GM21825 (cell line): Measurements from ENCODE around the gene PIP4K2B.

Experiments used
- ATAC-seq: cut with Tn5 transposase; IDR thresholded peaks from one replicate; pipeline ENCODE4 v1.9.1; 2021; ENCODE audit warnings: mild to moderate bottlenecking, moderate library complexity; ENCODE audit not compliant: unreplicated experiment

Gene PIP4K2B

DNA sequence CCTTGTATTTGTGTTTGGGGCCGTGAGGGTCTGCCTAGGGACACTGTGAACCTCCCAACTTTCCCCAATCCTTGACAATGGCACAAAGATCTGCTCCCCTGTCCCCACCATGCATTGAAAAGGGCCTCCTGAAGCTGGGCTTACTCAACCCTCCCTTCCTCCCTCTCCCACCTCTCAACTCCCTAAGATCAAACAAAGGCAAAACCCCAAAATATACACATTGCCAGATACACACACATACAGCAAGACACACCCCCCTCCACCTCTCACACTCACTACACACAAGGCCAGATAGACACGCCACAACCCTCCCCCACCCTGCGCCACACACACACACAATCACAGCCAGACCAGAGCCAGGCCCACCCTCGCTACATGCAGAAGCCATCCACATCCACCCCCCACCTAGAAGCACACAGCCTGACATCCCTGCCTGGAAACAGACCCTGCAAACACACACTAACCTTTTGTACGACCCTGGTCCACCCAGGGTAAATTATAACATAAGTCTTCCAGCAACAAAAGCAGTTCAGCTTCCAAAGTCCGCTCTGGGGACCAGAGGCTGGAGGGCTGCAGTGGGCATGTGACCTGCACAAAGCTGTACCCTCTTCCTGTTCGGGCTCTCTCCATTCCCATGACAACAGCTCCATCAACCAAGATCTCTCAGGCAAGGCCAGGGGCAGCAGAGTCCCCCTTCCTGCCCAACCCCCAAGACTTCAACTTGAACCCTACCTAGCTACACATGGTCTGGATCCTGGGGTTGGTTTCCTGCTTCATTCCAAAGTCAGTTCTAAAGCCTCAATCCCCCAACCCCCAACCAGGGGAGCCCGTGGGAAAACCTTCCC, 53.1 kb downstream of the PIP4K2B start:
- no peak for ATAC-seq

DNA sequence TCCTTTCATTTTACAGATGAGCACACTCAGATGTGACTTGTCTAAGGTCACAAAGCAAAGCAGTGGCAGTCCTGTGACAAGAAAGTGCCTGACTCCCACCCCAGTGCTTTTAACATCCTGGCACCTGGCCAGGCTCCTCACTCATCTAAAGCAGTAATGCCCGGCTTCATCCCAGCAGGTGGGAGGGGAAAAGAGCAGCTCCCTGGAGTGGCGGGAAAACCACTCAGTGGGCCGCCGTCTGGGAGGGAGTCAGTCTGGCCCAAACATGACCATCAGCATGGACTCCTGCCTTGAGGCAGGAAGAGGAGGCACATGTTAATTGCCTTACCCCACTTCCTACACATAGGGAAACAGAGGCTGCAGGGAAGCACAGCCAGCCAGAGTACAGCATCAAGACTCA, 53.8 kb downstream of the PIP4K2B start:
- ATAC-seq: no peak

DNA sequence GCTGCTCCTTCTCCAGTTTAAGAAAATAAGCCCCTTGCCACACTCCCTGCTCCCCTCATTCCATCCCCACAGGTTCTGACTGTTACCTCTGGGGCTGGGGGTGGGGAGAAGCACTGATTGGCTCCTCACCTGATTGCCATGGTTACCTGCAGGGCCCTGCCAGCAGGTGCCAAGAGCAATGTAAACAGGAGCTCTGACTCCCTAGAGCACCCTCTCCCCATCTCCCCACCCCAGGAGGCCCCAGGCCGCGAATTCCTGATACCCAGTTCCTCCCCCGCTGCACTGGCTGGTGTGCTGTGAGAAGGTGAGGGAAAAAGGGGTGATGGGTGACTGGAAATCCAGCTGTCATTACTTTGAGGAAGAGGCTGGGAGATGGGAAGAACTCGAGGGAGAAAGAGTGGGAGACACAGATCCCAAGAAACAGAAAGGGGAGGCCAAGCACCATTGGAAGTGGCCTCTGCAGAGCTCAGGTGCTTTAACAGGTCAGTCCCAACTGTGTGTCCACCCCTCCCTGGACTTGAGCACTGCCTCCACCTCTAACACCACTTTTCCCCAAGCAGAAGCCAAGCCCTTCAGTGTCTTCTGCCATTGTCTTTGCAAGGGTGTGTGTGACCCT, 55.7 kb downstream of the PIP4K2B start:
- ATAC-seq: no peak

DNA sequence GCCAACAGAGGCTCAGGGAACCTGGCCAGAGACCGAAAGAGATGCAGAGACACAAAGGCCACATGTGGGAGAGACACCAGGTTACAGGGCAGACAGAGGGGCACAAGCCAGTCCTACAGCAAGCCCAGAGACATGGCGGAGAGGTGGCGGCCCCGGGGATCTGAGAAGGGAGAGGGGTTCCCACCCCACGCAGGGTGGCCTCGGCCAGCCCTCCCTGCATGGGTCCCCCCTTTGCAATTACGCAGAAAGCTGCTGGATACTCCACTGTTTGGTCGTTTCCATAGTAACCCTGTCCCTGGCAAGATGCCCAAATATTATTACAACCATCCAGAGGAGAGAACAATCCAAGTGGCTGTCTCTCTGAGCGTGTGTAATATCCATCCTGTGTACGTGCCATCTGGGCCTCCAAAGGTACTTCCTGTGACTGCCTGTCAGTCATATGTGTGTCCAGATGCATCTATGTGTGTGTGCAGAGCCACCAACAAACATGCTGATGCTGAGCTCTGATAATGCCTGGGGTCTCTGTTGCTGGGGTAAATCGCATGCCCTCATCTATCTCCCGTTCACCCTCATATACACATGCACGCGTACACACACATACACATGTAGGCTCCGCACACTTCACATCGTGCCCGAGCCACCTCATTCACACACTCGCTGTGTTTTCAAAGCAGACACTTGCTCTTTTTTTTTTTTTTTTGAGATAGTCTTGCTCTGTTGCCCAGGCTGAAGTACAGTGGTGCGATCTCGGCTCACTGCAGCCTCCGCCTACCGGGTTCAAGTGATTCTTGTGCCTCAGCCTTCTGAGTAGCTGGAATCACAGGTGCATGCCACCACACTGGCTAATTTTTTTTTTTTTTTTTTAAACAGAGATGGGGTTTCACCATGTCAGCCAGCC, 56.7 kb downstream of the PIP4K2B start:
- no peak for ATAC-seq

DNA sequence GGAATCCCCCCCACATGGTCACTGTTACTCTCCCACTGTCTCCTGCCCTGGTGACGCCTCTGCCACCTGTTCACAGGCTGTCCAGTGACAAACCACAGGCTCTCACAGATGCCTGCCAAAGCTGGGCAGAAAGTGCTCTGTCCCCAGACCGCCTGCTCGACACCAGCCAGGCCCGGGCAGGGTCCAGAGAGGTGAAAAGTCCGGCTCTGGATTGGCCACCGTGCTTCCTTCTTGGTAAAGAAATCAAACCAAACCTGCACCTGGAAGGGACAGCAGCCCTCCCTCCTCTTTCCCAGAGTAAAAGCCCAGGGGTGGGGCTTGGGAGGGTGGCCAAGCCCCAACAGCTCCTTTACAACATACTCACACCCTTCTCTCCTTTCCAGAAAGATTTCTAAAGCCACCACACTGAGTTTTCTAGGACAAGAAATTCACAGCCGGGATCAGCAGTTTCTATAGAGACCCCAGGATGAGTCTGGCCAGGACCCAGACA, 57.4 kb downstream of the PIP4K2B start:
- ATAC-seq: no peak

DNA sequence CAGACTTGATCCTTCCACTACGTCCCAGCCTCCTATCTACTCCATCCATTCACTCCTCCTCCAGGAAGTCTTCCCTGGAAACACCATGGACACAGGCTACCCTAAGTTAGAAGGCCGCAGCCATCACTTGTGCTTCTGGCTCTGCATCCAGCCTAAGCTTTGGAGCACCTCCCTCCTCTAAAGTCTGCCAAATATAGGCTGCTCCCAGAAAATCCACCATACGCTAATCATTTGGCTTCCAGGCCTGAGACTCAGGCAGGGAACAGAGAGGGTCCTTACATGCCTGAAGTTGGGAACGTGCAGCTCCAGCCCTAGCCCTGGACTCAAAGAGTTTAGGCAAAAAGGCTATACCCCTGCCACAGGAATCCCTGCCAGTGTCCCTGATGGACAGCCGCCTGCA, 57.9 kb downstream of the PIP4K2B start:
- ATAC-seq: no peak

DNA sequence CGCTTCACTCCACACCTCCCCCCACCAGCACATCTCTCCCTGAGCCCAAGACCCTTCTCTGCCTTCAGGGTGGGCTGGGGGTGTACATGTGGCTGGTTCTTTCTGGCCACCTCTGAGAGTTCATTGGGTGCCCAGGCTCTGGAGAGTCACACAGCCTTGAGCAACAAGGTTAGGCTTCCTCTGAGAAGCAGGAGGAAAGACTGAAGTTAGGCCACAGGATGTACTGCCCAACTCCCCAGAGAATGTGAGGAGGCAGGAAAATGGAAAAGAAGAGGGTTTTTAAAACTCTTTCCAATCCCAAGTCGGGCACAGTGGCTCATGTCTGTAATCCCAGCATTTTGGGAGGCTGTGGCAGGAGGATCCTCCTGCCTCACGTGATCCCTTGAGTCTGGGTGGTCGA, 58.5 kb downstream of the PIP4K2B start:
- ATAC-seq: no peak

DNA sequence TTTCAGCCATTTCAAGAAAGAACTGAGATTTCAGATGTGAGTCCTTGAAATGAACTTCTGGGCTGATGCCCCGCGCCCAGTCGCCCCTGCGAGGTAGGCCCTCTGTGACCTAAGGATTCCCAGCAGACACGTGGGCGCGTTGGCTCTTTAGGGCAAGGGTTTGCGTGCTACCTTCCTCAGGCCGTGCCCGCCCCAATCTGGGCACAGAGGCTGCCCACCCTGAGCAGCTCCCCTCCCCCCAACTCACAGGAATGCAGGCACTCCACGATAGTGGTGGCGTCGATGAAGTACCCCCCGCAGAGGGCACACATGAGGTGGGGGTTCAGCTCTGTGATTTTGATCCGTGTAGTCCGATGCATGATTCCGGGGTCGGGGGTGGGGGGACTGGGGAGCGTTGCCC, 59.3 kb downstream of the PIP4K2B start:
- no peak for ATAC-seq

DNA sequence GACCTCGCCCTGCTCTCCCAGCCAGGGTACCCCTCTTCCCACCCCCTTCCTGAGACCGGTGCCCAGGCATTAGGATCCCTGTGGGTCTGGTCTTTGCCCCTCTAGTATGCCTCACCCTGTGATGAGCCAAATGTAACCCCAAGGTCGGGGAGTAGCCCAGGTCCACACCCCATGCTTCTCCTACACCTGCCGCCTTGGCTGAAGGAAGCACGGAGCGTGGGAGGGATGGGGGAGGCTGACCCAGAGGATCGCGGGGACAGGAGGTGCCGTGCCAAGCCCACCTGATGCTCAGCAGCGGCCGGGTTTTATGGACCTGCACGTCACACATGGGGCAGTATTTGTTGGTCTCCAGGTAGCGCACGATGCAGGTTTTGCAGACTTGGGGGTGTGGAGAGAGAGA, 60.1 kb downstream of the PIP4K2B start:
- ATAC-seq: no peak

DNA sequence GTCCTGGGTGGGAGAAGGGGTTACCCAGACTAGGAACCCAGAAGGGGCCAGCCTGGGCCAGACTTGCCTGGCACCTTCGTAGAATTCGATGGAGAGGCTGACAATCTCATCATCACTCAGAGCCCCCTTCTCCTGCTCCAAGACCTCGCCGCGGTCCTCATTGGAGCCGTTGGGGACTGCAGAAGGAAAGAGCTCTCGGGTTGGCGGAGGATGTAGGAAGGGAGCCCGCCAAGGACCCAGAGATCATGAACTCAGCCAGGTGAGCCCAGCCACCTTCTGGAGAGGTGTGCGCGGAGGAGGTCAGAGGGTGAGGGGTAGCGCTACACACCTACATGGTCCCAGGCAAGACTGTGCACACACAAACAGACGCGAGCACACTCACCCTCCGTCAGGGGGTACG, 60.7 kb downstream of the PIP4K2B start:
- ATAC-seq: no peak

DNA sequence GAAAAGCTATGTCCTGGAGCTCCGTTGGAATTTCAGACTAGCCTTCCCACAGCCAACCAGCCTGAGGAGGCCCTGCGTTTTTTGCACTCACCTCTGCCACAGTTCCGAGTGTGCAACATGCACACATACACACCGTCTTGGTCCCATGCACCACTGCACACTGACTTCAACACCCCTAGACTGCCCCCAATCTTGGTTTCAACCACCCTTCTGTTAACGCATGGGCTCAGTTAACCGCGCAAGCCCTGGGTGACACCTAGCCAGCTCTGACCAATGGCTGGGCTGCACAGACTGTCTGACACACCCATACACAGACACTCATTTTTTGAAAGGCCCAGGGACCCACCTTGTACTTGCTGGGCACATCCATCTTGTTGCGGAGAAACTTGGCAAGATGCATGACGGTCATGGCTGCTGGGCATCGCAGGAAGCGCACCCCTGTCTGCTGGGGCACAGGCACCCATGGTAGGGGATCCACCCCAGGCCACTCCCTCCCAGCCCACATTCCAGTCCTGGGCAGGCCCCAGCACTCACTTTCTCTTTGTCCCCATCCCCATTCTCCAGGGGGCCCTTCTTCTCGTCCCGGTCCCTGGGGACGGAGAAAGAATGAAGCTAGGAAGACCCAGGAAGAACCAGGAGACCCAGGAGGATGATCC, 61.2 kb downstream of the PIP4K2B start:
- ATAC-seq: no peak

DNA sequence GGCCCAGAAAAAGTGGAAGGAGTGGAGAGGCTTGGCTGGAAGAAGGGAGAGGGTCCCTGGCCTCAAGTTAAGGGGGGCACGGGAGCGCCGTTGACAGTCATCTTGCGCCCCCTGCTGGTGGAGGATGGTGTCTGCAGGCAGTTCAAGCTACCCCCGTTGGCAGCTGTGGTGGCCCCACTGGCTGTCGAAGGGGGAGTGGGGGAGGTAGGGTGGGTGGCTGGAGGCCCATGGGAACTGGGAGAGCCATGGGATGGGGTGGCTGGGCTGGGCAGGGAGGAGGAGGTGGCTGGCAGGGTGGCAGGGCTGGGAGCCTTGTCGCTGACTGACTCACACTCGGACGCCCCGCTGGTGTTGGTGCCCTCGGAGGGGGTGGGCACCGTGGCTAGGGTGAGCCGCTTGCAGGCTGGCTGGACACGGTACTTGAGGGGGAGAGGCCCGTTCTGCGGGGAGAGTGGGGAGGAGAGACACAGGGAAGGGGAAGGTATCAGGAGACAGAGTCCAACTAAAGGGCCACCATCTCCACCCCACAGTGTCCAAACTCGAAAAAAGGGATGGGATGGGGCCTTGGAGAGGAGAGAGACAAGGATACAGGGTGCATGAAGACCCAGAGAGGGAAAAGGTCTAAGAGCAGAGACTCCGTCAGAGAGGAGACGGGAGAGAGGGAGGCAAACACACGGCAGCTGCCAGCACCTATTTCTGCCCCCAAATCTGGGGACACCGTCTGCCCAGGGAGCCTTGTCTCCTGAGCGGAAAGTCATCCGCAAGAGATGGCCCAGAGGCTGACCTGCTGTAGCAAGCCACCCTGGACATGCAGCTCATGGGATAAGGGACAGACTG, 64.0 kb downstream of the PIP4K2B start:
- ATAC-seq: no peak

DNA sequence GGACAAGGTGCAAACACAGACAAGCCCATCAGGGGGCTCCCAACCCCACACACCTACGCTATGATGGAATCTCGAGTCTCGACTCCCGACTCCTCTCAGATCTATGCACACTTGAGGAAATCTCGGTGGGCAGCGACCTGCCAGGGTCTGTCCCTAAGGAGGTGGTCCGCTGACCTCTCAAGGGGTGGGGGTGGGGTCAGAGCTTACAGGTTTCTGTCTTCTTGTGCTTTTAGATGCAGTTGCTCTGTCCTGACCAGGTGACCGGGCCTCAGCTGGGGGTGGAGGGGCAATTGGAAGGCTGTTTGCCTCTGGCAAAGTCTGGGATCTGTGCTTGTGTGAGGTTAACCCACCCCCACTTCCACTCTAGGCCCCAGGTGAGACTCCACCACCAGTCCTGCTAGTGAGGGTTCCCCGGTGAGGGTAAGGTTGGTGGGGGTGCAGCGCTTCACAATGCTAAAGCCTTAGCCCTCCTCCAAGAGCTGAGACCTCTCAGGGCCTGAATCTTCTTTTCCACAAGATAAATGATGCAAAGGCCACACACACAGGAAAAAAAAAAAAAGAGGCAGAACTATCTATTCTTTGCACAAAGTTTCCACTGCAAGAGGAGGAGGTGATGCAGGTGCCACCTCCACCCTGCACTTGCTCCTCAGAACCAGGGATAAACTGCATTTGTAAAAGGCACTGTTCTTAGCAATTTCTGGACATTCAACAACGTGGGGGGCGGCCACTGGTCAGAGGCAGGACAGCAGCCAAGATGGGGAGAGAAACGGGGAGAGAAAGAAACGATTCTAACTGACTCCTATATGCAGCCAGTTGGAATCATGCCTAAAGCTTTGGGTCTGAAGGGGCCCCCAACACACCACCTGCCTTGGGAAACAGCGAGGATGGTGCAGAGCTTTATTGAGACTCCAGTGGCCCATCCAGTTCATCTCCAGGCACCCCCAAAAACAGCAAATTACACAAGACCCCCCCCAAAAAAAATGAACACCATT, 65.1 kb downstream of the PIP4K2B start:
- ATAC-seq: no peak

DNA sequence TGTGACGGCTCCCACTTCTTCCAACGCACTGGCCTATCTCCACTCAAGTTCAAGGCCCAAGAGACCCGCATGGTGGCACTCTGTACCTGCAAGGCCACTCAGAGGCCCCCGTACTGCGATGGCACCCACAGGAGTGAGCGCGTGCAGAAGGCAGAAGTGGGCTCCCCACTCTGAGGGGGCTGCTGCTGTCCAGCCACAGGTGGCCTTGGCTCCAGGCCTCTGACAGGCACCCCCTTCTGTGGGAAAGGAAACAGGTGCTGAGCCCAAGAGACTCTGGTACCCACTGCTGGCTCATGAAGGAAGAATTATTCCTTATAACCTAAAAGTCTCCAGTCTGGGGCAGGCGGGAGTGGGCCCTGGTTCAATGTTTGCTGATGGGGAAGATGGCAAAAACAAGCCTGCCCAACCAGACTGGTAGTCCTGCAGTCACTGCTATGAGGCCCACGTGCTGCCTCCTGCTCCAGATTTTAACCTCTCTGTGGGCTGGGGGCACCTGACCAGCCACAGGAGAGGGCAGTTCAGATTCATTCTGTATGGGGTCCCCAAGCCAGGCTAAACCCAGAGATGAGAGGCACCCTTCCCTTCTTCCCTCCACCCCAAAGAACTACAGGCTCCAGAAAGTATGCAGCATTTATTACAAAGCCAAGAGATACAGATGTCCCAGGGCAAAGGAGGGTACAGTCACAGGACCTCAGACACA, 65.9 kb downstream of the PIP4K2B start:
- ATAC-seq: no peak

DNA sequence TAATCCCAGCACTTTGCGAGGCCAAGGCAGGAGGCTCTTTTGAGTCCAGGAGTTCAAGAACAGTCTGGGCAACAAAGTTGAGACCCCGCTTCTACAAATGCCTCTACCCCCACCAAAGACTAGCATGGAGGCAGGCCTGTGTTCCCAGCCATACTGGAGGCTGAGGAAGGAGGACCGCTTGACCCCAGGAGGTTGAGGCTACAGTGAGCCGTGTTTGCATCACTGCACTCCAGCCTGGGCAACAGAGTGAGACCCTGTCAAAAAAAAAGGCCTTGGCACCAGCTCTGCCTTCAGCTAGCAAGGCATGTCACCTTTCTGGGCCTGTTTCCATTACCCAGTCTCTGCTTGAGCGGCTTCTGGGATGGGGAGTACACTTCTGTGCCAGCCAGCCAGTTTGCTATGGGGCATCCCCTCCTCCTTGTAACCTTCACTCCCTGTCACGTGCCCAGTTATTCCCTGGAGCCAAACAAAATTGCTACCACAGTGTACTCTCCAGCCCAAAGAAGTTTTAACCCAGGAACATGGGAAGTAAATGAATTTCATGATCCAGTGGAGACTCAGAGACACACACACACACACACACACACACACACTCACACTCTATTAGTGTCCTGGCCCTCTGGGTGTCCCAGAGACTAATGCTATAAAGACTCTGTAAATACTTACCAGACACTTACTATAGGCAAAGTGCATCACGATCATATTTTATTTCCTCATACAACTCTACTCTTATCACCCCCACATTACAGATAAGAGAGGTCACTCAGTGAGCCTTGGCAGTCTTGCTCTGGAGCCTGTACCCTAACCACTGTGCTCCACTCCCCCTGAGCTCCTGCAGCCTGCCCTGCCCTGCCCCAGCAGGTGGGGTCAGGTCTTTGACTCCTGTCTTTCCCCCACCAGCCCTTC, 66.7 kb downstream of the PIP4K2B start:
- no peak for ATAC-seq

DNA sequence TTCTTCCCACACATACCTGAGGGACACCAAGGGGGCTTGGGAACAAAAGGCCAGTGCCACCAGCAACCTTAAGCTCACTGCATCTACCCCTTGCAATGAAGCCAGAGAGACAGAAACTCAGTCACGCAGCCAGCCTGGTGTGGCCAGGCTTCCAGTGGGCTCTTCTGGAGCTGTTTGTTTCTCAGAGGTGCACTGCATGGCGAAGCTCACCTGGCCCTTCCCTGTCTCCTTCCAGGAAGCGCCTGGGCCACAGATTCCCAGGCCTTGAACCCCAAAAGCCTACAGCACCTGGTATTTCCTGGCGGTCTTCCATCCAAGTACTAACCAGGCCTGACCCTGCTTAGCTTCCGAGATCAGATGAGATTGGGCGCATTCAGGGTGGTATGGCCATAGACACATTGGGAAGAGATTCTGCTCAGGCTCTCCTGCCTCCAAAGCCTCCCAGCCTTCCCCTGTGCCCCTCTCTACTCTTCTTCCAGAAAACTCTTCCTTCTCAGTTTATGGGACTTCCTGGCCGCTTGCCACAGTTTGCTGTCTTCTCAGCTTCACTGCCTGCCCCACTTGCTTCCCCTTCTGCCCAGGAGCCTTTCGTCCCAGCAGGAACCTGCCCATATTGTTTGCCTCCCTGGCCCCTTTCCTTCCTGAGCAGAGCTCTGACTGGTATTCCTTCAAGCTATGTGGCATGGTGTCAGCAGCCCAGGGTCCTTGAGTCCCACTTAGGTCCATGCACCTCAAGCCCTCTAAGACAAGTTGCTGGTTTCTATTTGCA, 67.6 kb downstream of the PIP4K2B start:
- ATAC-seq: no peak
